Smooth muscle cell (in vitro differentiated cells): Measurements from ENCODE around the gene BACH1. TPM values are rescaled to one million over a fixed set of nuclear protein-coding genes. Genes with fewer than 3 reads are reported as not detected.

Experiments used
- DNase-seq: peaks from one replicate; lab custom pipeline; 2025; ENCODE audit not compliant: unreplicated experiment; lab: John Stamatoyannopoulos, UW
- H2AFZ ChIP-seq: fragments of 200-600 bp; sonication (generic); 2 replicates; pipeline ENCODE4 v1.6.0; 2016; ENCODE audit warnings: antibody characterized with exemption, low read depth, mild to moderate bottlenecking
- H3F3A ChIP-seq: fragments of 200-600 bp; sonication (generic); 2 replicates; pipeline ENCODE4 v1.6.0; 2017; ENCODE audit warnings: antibody characterized with exemption, low read depth
- H3K27ac ChIP-seq: fragments of 200-600 bp; sonication (generic); 2 replicates; pipeline ENCODE4 v1.5.1; 2016; ENCODE audit warnings: low read depth, mild to moderate bottlenecking
- H3K27me3 ChIP-seq: fragments of 200-600 bp; sonication (generic); 2 replicates; pipeline ENCODE4 v1.6.1; 2016; ENCODE audit warnings: low read depth, mild to moderate bottlenecking
- H3K36me3 ChIP-seq: fragments of 200-600 bp; sonication (generic); 2 replicates; pipeline ENCODE4 v1.5.1; 2016; ENCODE audit warnings: low read depth
- H3K4me1 ChIP-seq: fragments of 200-600 bp; sonication (generic); 2 replicates; pipeline ENCODE4 v1.5.1; 2016; ENCODE audit warnings: low read depth
- H3K4me2 ChIP-seq: fragments of 200-600 bp; sonication (generic); 2 replicates; pipeline ENCODE4 v1.6.0; 2016; ENCODE audit warnings: mild to moderate bottlenecking
- H3K4me3 ChIP-seq: fragments of 200-600 bp; sonication (generic); 2 replicates; pipeline ENCODE4 v1.5.1; 2016; ENCODE audit warnings: mild to moderate bottlenecking
- H3K79me2 ChIP-seq: fragments of 200-600 bp; sonication (generic); 2 replicates; pipeline ENCODE4 v1.6.0; 2016; ENCODE audit warnings: low read depth, mild to moderate bottlenecking
- H3K9ac ChIP-seq: fragments of 200-600 bp; sonication (generic); 2 replicates; pipeline ENCODE4 v1.6.0; 2016; ENCODE audit warnings: low read depth
- H3K9me3 ChIP-seq: fragments of 200-600 bp; sonication (generic); replicated peaks from 2 replicates; pipeline ENCODE4 v1.5.1; 2016; ENCODE audit warnings: low read depth
- H4K20me1 ChIP-seq: fragments of 200-600 bp; sonication (generic); 2 replicates; pipeline ENCODE4 v1.6.0; 2016; ENCODE audit warnings: low read depth
- WGBS: methylation state at CpG from one replicate; pipeline ENCODE4 v1.1.7; 2016; ENCODE audit warnings: low lambda C conversion rate; 5-methylcytosine and 5-hydroxymethylcytosine counted together
- polyA plus RNA-seq: library from polyadenylated mRNA; unstranded; fragments of >200 nt; fragmentation: Nextera tagmentation; extraction: Ambion mirVana; gene quantifications from 2 replicates; pipeline ENCODE4 v1.2.1, GENCODE V29; 2016
- total RNA-seq: library from RNA; depleted of rRNA; stranded (reverse); fragments of >200 nt; gene quantifications from 2 replicates; pipeline ENCODE4 v1.2.3, GENCODE V29; 2014
- TF ChIP-seq, protein P1 (sequence below): fragments of 200-600 bp; sonication (generic); IDR thresholded peaks from 2 replicates; pipeline ENCODE4 v1.5.1; 2017; ENCODE audit warnings: borderline replicate concordance, mild to moderate bottlenecking, antibody characterized with exemption; ENCODE audit not compliant: insufficient read depth, poor library complexity, severe bottlenecking

Gene BACH1
- total and polyA plus RNA-seq, 2 experiments from 2014 or later, result 29.5 to 103 TPM

DNA sequence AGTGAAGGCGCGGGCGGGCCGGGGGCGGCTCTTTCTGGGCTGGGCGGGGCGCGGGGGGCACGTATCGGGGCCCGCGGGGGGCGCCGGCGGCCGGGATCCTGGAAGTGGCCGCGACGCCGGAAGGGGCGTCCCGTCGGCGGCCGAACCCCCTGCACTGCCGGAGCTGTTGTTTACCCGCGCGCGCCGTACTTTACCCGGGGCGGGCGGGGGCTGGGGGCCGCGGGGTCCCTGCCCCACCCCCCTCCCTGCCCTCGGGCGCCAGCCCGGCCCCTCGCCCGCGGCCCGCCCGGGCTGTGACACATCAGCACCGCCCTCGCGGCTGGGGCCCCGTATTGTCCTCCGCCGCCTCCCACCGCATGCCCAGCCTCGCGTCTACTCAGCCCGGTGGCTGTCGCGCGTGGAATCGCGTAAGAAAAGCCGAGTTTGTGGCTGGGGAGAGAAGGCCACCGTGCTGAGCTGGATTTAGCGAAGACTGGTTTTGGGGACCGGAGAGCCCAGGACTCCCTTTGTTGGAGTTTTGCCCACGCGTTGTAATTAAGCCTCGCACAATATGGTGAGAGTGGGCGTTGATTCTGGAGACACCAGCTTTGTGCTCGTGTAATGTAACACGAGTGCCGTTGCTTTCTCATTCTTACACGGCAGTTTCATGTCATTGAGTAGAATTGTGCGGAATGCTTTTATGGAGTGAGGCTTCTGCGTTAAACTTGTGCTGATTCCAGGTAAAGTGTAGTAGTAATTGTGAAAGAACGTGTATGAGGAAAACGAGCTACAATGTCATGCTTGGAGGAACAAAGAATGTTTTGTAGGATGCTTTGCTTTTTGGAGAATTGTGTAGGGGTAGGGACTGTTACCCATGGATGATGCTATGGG is 559 bp downstream of the BACH1 start:
- Histone ChIP-seq H3K36me3 (no peaks in the 10 kb centered on the region), H3K4me1 (peaks cover 27% of the 10 kb centered on the region), H4K20me1 (peaks cover 50% of the 10 kb centered on the region), H2AFZ (no peak overlapping the region), H3F3A (peaks cover 4% of the 10 kb centered on the region), H3K9me3 (no peaks in the 10 kb centered on the region), H3K9ac (peak overlapping the region; percentile 93), H3K4me2 (peak overlapping the region; percentile 87), H3K4me3 (peak overlapping the region; percentile 71), H3K79me2 (peaks cover 52% of the 10 kb centered on the region), H3K27me3 (no peaks in the 10 kb centered on the region), H3K27ac (peak overlapping the region; percentile 93)
- peak; percentile 61 for DNase-seq
- 1% methylated on average over 30 of the region's 75 CpGs for WGBS
- TF ChIP-seq, protein P1, sequence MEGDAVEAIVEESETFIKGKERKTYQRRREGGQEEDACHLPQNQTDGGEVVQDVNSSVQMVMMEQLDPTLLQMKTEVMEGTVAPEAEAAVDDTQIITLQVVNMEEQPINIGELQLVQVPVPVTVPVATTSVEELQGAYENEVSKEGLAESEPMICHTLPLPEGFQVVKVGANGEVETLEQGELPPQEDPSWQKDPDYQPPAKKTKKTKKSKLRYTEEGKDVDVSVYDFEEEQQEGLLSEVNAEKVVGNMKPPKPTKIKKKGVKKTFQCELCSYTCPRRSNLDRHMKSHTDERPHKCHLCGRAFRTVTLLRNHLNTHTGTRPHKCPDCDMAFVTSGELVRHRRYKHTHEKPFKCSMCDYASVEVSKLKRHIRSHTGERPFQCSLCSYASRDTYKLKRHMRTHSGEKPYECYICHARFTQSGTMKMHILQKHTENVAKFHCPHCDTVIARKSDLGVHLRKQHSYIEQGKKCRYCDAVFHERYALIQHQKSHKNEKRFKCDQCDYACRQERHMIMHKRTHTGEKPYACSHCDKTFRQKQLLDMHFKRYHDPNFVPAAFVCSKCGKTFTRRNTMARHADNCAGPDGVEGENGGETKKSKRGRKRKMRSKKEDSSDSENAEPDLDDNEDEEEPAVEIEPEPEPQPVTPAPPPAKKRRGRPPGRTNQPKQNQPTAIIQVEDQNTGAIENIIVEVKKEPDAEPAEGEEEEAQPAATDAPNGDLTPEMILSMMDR, result no peak

DNA sequence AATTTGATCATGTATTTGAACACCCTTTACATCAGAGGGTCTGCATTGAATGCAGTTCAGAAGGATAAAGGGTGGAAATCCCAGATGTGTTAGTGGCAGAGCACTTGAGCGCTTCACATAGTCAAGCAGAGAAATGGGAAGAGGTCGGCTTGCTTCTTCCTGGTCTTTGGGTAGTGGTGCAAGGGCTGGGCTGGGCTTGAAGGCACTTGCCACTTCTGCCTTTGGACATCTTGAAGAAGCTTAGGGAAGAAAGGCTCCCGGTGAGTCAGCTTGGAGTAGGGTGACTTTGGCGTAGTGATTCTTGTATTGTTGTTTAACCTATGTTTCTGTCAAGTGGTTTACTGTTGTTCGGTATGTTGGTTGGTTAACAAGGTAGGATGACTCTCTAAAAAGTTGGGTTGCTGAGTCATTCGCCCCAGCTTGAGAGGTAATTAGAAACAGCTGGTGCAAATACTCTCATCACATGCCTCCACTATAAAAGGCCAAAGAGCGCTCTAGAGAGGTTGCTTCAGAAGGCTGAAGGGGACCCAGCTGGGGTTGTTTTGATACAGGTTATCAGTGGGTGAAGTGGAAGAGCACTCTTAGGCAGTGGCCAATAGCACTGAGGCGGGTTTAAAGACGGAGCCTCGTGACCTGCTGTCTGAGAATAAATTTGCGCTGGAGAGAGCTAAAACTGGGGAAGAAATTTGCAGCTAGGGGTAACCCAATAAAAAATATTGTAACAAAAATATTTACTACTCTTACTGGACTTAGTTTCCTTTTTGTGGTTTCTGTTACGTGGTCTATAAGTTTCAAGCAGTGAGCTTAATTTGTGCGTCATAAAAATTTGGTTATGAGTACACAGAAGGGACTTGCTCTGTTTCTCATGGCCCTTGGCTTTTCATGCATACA is 1.4 kb downstream of the BACH1 start:
- Histone ChIP-seq H3K79me2 (peaks cover 61% of the 10 kb centered on the region), H3K4me1 (peaks cover 27% of the 10 kb centered on the region), H3K9me3 (no peaks in the 10 kb centered on the region), H3K4me3 (peak overlapping the region; percentile 71), H4K20me1 (peaks cover 59% of the 10 kb centered on the region), H2AFZ (no peak overlapping the region), H3K9ac (peak overlapping the region; percentile 93), H3F3A (peaks cover 4% of the 10 kb centered on the region), H3K27ac (peak overlapping the region; percentile 93), H3K4me2 (peak overlapping the region; percentile 87), H3K27me3 (no peaks in the 10 kb centered on the region), H3K36me3 (no peaks in the 10 kb centered on the region)
- DNase-seq, result no peak
- TF ChIP-seq, protein P1, result no peak
- 11% methylated on average over 13 of the region's 13 CpGs for WGBS

DNA sequence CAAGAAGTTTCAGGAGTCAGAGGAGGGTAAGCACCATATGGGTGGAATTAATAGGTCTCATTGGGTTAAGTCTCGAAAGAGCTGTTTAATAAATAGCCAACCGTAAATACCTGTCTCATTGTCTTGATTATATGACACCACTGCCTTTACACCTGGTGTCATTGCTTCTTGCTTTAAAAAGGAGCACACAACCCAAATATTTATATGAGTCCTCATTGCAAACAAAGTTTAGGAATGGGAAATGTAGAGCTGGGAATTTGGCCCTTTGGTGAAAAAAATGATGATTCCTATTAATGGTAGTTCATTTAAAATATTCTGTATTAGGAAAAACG is 2.1 kb downstream of the BACH1 start:
- H3K27me3 ChIP-seq, result no peaks in the 10 kb centered on the region
- H3K4me2 ChIP-seq, result peak overlapping the region; percentile 87
- no peak for DNase-seq
- H3K4me1 ChIP-seq, result peaks cover 27% of the 10 kb centered on the region
- H3K9ac ChIP-seq, result peak overlapping the region; percentile 93
- no peaks in the 10 kb centered on the region for H3K36me3 ChIP-seq
- H2AFZ ChIP-seq, result no peak overlapping the region
- 48% methylated on average over 3 of the region's 3 CpGs for WGBS
- H3K9me3 ChIP-seq, result no peaks in the 10 kb centered on the region
- peaks cover 67% of the 10 kb centered on the region for H3K79me2 ChIP-seq
- H3K4me3 ChIP-seq, result peak overlapping the region; percentile 71
- TF ChIP-seq, protein P1, result no peak
- H3K27ac ChIP-seq, result peak overlapping the region; percentile 93
- peaks cover 65% of the 10 kb centered on the region for H4K20me1 ChIP-seq
- peaks cover 4% of the 10 kb centered on the region for H3F3A ChIP-seq
